AML-193 (cell line): Measurements from ENCODE around the gene NIPSNAP2.
"Not testable (repeated sequence)": the region's sequence is repeated elsewhere in the genome, so short reads cannot be mapped to it uniquely, and the experiment has no call there.

Experiments
- DNase-seq, 2 experiments: peaks; one replicate each; lab custom pipeline; 2025; lab: John Stamatoyannopoulos, UW

Gene NIPSNAP2

DNA sequence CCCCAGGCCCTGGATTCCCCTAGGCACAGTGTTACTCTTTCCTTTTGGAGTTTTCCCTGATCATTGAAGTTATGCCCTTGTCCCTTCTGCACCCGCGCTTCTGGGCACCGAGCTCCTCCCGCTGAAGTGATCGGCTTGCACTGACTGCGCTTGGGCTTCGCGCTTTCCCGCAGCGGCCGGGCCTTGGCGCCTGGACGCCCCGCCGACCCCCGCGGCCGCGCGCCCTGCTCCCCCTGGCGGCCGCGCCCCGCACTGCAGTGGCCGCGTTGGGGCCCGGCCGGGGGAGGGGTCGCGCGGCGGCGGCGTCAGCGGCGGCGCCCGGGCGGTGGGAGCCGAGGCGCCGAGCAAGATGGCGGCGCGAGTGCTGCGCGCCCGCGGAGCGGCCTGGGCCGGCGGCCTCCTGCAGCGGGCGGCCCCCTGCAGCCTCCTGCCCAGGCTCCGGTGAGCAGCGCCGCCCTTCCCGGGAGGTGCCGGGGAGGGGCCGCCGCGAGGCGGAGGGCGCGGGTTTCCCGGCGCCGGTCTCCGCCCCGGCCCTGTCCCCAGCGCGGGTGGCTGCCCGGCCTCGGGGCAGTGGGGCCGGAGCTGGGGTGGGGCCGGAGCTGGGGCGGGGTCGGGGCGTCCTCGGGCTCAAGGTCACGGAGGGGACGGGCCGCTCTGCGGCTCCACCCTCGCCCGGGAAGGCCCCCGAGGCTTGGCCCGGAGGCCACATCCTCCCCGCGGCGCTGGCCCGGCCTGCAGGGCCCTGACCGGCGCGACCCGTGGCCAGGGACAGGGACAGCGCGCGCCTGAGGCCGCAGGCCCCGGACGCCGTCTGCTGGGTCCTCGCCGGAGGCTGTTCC lies at the start of gene NIPSNAP2:
NIPSNAP2 (plus strand) TSS at position 325 of the 839 bp plus-strand sequence; CDS start at position 350, 25 bp downstream.
- peak; percentile 61 to 73 for DNase-seq

- DNase-seq = no peak
Measured at GRCh38 chr7:55917771-55918170, 46.6 kb upstream of the NIPSNAP2 start.

DNA sequence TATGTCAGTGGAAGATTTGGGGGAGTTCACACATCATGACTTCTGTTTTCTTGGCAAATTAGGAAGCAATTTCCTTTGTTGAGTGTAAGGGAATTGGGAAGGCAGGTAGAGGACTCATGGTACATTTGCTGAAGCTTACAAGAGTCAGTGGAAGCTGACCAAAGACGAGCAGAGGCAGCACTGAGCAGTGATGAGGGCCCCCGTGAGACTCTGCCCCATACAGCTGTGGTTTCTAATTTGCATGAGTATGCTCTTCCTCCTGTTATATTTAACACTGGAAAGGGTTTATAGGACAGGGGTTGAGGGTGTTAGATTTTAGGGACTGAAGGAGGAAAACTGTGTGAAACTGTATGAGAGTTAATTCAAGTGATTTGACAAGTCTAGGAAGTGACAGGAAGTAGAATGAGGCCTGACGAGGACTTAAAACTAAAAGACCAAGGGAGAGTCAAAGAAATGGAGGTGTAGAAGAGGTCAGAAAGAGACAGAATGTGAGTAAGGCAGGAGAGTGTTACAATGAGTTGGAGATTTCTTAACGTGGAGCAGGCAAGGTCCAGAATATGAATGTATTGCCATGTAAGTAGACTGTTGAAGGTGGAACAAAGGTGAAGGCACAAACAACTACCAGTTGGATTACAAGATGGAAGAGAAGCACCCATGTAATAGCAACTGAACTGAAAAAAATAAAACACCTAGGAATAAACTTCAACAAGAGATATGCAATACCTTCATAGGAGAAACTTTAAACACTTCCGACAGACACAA lies 36.2 kb upstream of the NIPSNAP2 start:
- no peak for DNase-seq

DNA sequence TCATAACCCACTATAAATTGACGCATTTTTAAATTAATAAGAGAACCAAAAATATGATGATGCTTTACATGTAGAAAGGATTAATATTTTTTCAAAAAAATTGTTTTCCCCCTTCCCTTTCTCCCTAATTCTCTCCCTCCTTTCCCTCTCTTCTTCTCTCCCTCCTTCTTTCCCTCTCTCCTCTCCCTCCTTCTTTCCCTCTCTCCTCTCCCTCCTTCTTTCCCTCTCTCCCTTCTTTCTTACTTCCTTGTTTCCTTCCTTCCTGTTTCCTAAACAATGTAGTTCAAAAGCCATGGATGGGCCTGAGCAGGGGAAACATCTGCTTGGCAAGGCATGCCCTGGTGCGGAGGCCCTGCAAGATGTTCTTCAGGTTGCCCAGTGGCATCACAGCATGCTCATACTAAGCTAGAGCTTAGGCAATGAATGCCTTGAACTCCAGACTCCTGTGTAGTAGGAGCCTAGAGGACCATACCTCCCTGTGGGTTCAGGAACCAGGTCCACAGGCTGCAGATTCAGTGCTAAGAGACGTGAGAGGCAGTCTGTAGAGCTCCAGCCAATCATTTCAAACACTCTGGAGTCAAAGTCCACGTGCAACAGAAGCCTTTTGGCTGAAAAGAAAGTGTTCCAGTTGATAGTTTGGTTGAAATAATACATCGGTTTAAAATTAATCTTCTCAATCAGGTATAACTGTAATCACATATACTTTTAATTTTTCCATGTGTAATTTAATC lies 32.8 kb upstream of the NIPSNAP2 start:
- DNase-seq = no peak

DNA sequence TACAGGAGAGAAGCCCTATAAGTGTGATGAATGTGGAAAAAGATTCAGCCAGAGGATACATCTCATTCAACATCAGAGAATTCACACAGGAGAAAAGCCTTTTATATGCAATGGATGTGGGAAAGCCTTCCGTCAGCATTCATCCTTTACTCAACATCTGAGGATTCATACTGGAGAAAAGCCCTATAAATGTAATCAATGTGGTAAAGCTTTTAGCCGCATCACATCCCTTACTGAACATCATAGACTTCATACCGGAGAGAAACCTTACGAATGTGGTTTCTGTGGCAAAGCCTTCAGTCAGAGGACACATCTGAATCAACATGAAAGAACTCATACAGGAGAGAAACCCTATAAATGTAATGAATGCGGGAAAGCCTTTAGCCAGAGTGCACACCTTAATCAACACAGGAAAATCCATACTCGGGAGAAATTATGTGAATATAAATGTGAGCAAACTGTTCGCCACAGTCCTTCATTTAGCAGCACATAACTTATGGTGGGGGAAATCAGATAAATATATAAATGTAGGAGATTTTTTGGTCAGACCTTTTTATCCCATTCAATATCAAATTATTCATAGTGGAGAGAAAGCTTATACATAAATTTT lies 24.8 kb upstream of the NIPSNAP2 start:
- no peak for DNase-seq

GRCh38 chr7:55946545-55946944 lies 17.8 kb upstream of the NIPSNAP2 start:
- DNase-seq = no peak

DNA sequence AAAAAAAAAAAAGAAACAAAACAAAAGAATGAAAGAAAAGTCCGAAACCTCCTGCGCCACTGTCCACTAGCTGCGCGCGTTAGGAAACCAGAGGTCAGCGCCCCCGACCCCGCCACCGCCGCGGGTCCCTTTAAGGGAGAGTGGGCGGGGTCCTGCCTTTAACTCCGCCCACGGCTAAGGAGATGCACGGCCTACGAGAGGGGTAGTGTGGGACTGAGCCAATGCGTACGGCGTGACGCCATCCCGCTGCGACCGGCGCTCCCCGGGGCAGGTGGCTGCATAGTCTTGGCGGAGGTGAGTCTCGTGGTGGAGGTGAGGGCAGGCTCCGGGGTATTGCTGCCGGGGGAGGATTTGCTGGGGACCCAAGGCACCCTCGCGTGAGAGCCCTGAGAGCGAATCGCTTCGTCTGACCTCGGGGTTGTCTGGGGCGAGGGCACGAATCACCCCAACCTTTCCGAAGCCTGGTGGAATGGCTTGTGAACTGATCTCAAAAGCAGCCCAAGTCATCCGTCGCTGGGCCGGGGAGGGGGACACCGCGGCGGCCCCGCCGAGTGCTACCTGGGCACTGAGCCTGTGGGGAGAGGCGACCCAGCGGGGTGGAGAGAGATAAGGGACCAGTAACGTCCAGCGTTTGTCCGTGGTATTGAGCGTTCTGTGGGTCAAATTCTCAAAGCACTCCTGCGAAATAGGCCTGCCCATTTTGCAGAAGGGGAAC lies 12.6 kb upstream of the NIPSNAP2 start, which contains the start of gene MRPS17:
MRPS17 (plus strand) TSS at position 241 of the 715 bp plus-strand sequence. CDS start 1,319 bp downstream, outside the sequence.
- peak; percentile 78 to 82 for DNase-seq

DNA sequence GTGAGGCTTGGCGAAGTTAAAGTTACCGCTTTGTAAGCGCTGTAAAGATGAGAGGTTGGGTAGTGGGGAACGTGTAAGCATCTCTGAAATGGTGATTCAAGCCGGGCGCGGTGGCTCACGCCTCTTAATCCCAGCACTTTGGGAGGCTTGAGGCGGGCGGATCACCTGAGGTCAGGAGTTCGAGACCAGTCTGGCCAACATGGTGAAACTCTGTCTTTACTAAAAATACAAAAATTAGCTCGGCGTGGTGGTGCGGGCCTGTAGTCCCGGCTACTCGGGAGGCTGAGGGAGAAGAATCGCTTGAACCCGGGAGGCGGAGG lies 12.1 kb upstream of the NIPSNAP2 start:
- not testable (repeated sequence) for DNase-seq

GRCh38 chr7:55953707-55954475 lies 10.5 kb upstream of the NIPSNAP2 start:
- no peak for DNase-seq

DNA sequence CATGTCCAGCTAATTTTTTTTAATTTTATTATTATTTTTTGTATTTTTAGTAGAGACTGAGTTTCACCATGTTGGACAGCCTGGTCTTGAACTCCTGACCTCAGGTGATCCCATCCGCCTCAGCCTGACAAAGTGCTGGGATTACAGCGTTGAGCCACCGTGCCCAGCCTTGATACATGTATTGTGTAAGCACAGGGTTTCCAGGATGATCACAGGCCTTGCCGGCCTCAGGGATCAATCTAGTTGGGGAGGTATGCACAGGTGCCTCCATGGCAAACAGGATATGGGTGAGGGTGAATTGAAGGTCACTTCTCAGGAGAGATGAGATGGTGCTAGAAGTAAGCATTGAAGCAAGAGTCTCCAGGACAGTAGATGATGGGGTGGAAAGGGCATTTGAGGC lies 7.2 kb upstream of the NIPSNAP2 start:
- DNase-seq = no peak

GRCh38 chr7:55962014-55962413 lies 2.4 kb upstream of the NIPSNAP2 start:
- no peak for DNase-seq

GRCh38 chr7:55963584-55964168 lies 709 bp upstream of the NIPSNAP2 start:
- DNase-seq = no peak

DNA sequence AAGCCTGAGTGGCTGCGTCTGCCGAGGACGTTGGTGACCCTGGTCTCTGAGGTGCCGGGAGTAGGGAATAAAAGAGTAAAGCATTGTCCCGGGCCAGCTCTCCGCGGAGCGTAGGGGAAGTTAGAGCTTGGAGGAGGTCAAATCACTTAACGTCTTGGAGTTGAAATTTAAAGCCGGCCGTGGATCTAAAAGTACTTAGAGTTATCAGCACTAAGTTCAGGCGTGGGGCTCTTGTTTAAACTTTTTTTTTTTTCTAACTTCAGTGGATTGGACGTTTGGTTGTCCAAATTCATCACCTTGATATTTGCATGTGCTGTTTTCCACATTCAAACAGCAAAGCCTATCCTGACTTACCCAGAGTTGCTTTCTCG lies 700 bp downstream of the NIPSNAP2 start:
- DNase-seq = peak; percentile 61 to 73

DNA sequence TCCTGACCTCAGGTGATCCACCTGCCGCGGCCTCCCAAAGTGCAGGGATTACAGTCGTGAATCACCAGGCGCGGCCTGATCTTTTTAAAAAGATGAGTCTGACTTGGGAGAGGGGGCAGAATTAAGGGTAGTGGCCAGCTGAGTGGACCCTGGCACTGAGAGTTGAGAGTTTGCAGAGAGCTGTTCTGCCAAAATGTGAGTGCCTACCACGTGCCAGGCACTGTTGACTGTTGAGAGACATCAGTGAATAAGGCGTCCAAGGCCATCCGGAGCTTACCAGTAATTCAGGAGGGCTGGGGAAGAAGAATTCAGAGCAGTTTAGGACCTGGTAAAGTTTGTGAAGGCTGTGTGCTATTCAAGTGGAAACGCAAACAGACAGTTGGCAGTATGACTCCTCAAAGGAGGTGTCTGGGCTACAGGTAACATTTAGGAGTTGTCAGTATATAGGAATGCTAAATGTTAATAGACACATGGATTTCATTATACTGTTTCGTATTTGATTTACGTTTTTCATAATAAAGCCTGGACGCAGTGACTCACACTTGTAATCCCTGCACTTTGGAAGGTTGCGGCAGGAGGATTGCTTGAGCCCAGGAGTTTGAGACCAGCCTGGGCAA lies 1.5 kb downstream of the NIPSNAP2 start:
- no peak for DNase-seq

GRCh38 chr7:55966851-55967250 lies 2.5 kb downstream of the NIPSNAP2 start:
- DNase-seq = no peak

DNA sequence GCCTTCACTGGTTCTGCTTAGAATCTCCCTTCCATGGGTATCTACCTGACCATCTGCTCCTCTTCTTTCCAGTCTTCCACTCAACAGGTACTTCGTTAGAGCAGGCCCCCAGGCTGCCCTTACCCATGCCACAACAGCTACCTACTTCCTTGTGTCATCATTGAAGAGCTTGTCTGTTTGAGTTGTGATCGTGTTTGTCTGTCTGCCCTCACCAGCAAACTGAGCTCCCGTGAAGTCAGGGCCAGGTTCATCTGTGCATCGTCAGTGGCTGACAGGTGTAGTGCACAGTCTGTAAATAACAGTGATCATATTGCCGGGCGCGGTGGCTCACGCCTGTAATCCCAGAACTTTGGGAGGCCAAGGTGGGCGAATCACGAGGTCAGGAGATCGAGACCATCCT lies 5.0 kb downstream of the NIPSNAP2 start:
- DNase-seq = no peak

GRCh38 chr7:55970561-55970960 lies 6.2 kb downstream of the NIPSNAP2 start:
- no peak for DNase-seq

- no peak for DNase-seq
Measured at GRCh38 chr7:55970978-55971377, 6.6 kb downstream of the NIPSNAP2 start.

DNA sequence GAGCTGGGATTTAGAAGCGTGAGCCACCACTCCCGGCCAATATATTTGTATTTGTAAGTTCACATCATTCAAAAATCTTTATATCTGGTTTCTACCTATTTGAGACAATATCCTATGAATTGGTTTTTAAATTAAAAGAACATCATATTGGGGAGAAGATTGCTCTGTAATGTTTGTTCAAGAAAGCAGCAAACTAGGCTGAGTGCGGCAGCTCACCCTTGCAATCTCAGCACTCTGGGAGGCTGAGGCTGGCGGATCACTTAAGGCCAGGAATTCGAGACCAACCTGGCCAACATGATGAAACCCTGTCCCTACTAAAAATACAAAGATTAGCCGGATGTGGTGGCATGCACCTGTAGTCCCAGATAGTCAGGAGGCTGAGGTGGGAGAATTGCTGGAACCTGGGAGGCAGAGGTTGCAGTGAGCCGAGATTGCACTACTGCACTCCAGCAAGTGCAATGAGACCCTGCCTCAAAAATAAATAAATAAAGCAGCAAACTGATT lies 9.4 kb downstream of the NIPSNAP2 start:
- no peak for DNase-seq
